A549 (cell line): ENCODE results near the gene TULP3.

Source experiments
- RARB ChIP-seq: fragments of 250-450 bp; sonication (Bioruptor Pico); IDR thresholded peaks from 2 replicates; pipeline ENCODE4 v1.8.0; 2021; ENCODE audit warnings: mild to moderate bottlenecking, moderate library complexity
- REST ChIP-seq: fragments of 200-600 bp; sonication (generic); IDR thresholded peaks from 2 replicates; pipeline ENCODE4 v1.6.1; 2016; ENCODE audit warnings: antibody characterized with exemption, mild to moderate bottlenecking, moderate library complexity
- TF ChIP-seq, protein P1 (sequence below): fragments of >200 bp; sonication (Bioruptor Twin); formaldehyde crosslinking; IDR thresholded peaks from 3 replicates; pipeline ENCODE4 v1.5.1; 2016
- TF ChIP-seq, protein P2 (sequence below): IDR thresholded peaks from 2 replicates; pipeline ENCODE4 v1.6.1; 2012

DNA sequence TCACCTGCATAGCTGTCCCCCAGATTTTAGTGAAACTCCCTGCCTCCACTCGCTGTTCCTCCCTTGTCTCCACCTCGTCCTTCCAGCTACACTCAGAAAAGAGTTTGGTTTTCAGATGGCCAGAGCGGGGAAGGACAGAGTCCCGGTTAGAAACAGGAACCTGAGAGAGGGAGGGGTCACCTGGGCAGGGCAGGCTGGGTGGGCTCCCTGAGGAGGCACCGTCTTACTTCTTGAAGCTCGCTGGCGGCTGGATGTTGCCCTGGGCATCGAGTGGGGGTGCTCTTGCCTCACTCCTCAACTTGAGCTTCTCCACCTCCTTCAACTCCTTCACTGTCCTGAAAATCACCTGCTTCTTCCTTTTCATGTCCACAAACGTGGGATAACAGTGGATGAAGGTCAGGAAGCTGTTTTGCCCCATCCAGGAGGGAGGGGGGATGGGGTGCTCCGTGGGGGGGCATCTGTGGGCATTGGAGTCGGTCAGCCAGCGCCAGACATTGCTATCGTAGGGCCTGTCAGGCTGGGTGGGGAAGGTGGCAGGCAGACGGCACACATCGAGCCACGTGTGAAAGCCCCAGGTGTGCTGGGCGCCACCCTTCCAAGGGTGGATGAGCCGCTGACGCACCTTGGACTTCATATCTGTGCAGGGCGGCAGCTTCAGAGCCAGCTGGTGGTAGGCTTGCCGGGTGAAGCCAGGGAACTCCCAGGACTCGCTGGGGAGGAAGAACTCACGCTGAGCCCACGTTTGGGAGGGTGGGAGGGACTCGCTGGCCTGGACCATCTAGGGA lies 35.8 kb upstream of the TULP3 start:
- no peak for TF ChIP-seq RARB (CRISPR knock-in tag)
- TF ChIP-seq, protein P1, sequence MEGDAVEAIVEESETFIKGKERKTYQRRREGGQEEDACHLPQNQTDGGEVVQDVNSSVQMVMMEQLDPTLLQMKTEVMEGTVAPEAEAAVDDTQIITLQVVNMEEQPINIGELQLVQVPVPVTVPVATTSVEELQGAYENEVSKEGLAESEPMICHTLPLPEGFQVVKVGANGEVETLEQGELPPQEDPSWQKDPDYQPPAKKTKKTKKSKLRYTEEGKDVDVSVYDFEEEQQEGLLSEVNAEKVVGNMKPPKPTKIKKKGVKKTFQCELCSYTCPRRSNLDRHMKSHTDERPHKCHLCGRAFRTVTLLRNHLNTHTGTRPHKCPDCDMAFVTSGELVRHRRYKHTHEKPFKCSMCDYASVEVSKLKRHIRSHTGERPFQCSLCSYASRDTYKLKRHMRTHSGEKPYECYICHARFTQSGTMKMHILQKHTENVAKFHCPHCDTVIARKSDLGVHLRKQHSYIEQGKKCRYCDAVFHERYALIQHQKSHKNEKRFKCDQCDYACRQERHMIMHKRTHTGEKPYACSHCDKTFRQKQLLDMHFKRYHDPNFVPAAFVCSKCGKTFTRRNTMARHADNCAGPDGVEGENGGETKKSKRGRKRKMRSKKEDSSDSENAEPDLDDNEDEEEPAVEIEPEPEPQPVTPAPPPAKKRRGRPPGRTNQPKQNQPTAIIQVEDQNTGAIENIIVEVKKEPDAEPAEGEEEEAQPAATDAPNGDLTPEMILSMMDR = no peak
- TF ChIP-seq, protein P2, sequence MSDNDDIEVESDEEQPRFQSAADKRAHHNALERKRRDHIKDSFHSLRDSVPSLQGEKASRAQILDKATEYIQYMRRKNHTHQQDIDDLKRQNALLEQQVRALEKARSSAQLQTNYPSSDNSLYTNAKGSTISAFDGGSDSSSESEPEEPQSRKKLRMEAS = no peak
- TF ChIP-seq REST = no peak
